ENCODE measurements around the gene NMNAT3.

DNA sequence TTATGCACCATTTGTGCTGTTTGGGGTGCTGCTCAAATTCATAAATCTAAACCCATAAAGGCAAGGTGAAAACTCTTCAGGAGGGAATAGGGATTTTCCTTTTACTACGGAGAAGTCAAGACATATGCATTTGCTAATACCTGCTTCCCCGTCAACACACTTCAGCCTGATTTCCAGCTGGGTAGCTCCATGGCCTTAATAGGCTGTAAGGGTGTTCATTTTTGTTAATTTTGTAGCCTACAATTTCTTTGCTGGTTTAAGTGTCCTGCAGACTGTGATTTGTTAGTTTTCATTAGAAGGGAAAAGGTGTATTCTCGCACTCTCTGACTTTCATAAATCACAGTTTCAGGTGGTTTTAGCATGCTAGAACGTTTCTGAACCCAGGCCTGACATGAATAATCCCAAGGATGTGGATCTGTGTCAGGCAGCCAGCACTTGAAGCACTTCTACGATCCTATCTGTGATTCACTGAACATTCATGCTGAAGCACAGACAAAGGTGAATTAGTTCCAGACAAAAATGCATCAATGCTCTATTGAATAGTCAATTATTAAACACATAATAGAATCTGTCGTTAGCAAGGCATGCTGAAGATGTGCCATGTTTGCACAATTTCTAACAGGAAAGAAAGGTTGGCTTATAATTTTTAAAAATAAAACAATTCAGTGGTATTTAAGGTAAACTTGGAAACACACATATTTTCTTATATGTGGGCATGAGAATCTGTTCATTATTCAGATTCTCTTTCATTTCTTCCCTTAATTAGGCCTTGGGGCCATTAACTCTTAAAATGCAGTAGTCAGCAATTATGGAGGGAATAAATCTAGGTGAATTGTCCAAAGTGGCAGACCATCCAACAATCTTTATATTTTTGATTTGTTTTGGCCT, 17.9 kb upstream of the NMNAT3 start:
- TF ChIP-seq POLR2A (IDR thresholded peaks at IDR 0.05), result no peak
- TF ChIP-seq, protein P1, sequence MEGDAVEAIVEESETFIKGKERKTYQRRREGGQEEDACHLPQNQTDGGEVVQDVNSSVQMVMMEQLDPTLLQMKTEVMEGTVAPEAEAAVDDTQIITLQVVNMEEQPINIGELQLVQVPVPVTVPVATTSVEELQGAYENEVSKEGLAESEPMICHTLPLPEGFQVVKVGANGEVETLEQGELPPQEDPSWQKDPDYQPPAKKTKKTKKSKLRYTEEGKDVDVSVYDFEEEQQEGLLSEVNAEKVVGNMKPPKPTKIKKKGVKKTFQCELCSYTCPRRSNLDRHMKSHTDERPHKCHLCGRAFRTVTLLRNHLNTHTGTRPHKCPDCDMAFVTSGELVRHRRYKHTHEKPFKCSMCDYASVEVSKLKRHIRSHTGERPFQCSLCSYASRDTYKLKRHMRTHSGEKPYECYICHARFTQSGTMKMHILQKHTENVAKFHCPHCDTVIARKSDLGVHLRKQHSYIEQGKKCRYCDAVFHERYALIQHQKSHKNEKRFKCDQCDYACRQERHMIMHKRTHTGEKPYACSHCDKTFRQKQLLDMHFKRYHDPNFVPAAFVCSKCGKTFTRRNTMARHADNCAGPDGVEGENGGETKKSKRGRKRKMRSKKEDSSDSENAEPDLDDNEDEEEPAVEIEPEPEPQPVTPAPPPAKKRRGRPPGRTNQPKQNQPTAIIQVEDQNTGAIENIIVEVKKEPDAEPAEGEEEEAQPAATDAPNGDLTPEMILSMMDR (IDR thresholded peaks at IDR 0.05), result no peak
- TF ChIP-seq EP300 (IDR thresholded peaks at IDR 0.05), result no peak
- no peak for TF ChIP-seq POLR2AphosphoS5 (IDR thresholded peaks at IDR 0.05)
